Measurements from ENCODE around the gene CUL2. TPM values are rescaled to one million over a fixed set of nuclear protein-coding genes. Genes with fewer than 3 reads are reported as not detected.
A peak's percentile ranks its signal among the peaks of the same experiment; 100 is the strongest.

The CUL2 gene
- total RNA-seq: 10 to 100 TPM; 37.4 to 44.5 TPM

GRCh38 chr10:35090162-35090954 lies at the start of gene CUL2:
CUL2 (minus strand) TSS chr10:35090341; CDS start chr10:35071317, 19,024 bp downstream.
- CTCF ChIA-PET: interaction anchor here (0.9 to 2.3 kb wide), 7 partner anchors 9 to 105 kb away, joined by 3 to 9 read pairs (median 4); no protein-coding TSS in a partner anchor
- H3K27ac Mint-ChIP-seq: peak within 1 kb of the TSS; percentile 96
- H3K27me3 Mint-ChIP-seq: no peaks in the 10 kb centered on the region
- peaks cover 14% of the 10 kb centered on the region for H3K36me3 Mint-ChIP-seq
- H3K4me1 Mint-ChIP-seq: peaks cover 38% of the 10 kb centered on the region
- H3K9me3 Mint-ChIP-seq (ENCODE audit: low read depth): no peaks in the 10 kb centered on the region
- DNase-seq: peak; percentile 93
- peak within 1 kb of the TSS; percentile 87 for H3K4me3 Mint-ChIP-seq
- ATAC-seq: peak; percentile 97

GRCh38 chr10:35136263-35136815 lies 46.2 kb upstream of the CUL2 start:
- Mint-ChIP-seq H3K27me3 (no peaks in the 10 kb centered on the region), H3K4me1 (peaks cover 37% of the 10 kb centered on the region), H3K36me3 (peaks cover 3% of the 10 kb centered on the region), H3K27ac (peak overlapping the region; percentile 90), H3K9me3 (ENCODE audit: low read depth) (no peaks in the 10 kb centered on the region), H3K4me3 (peak overlapping the region; percentile 62)
- peak; percentile 25 for ATAC-seq
- no peak for DNase-seq
- CTCF ChIA-PET: interaction anchor here (2.1 to 12.2 kb wide), 2 partner anchors 9 to 59 kb away, joined by 7 to 208 read pairs; partner anchors contain the start of gene CREM

GRCh38 chr10:35135861-35136260 lies 45.7 kb upstream of the CUL2 start:
- no peaks in the 10 kb centered on the region for H3K27me3 Mint-ChIP-seq
- peak; percentile 73 for DNase-seq
- H3K27ac Mint-ChIP-seq: peak overlapping the region; percentile 90
- peaks cover 3% of the 10 kb centered on the region for H3K36me3 Mint-ChIP-seq
- peaks cover 41% of the 10 kb centered on the region for H3K4me1 Mint-ChIP-seq
- peak overlapping the region; percentile 62 for H3K4me3 Mint-ChIP-seq
- CTCF ChIA-PET: interaction anchor here (2.1 to 12.2 kb wide), 3 partner anchors 9 to 81 kb away, joined by 5 to 208 read pairs (median 7); partner anchors contain the start of gene CREM
- ATAC-seq: peak; percentile 24
- no peaks in the 10 kb centered on the region for H3K9me3 Mint-ChIP-seq (ENCODE audit: low read depth)

- Mint-ChIP-seq H3K4me3 (peak overlapping the region; percentile 12), H3K9me3 (ENCODE audit: low read depth) (no peaks in the 10 kb centered on the region)
These were observed 43.4 kb upstream of the CUL2 start for GRCh38 chr10:35133586-35133985.

GRCh38 chr10:35132727-35133126 lies 42.6 kb upstream of the CUL2 start:
- CTCF ChIA-PET: interaction anchor here (1.1 to 12.2 kb wide), 7 partner anchors 10 to 84 kb away, joined by 3 to 208 read pairs (median 5); no protein-coding TSS in a partner anchor

More at GRCh38 chr10:35133586-35133985, 43.4 kb upstream of the CUL2 start:
- peaks cover 59% of the 10 kb centered on the region for H3K4me1 Mint-ChIP-seq
- DNase-seq (no peak), ATAC-seq (no peak)
- no peaks in the 10 kb centered on the region for H3K27me3 Mint-ChIP-seq
- peaks cover 8% of the 10 kb centered on the region for H3K36me3 Mint-ChIP-seq
- peak overlapping the region; percentile 91 for H3K27ac Mint-ChIP-seq
- CTCF ChIA-PET: interaction anchor here (1.1 to 12.2 kb wide), 5 partner anchors 10 to 83 kb away, joined by 3 to 208 read pairs (median 10); no protein-coding TSS in a partner anchor

GRCh38 chr10:35130663-35131062 lies 40.5 kb upstream of the CUL2 start:
- Mint-ChIP-seq H3K4me3 (peak overlapping the region; percentile 82), H3K9me3 (ENCODE audit: low read depth) (no peaks in the 10 kb centered on the region), H3K27me3 (no peaks in the 10 kb centered on the region), H3K27ac (peak overlapping the region; percentile 91), H3K4me1 (peaks cover 53% of the 10 kb centered on the region), H3K36me3 (peaks cover 14% of the 10 kb centered on the region)
- CTCF ChIA-PET: interaction anchor here (6.7 to 12.2 kb wide), 2 partner anchors 64 to 87 kb away, joined by 64 to 208 read pairs; no protein-coding TSS in a partner anchor
- no peak for ATAC-seq
- no peak for DNase-seq

More at GRCh38 chr10:35132727-35133126, 42.6 kb upstream of the CUL2 start:
- H3K27me3 Mint-ChIP-seq: no peaks in the 10 kb centered on the region
- H3K27ac Mint-ChIP-seq: peak overlapping the region; percentile 91
- H3K4me3 Mint-ChIP-seq: peak overlapping the region; percentile 82
- no peaks in the 10 kb centered on the region for H3K9me3 Mint-ChIP-seq (ENCODE audit: low read depth)
- DNase-seq (no peak), ATAC-seq (no peak)
- peaks cover 12% of the 10 kb centered on the region for H3K36me3 Mint-ChIP-seq
- H3K4me1 Mint-ChIP-seq: peaks cover 61% of the 10 kb centered on the region

GRCh38 chr10:35129185-35129674 lies 39.1 kb upstream of the CUL2 start:
- no peak for ATAC-seq
- no peaks in the 10 kb centered on the region for H3K9me3 Mint-ChIP-seq (ENCODE audit: low read depth)
- H3K27me3 Mint-ChIP-seq: no peaks in the 10 kb centered on the region
- no peak for DNase-seq
- peak overlapping the region; percentile 95 for H3K27ac Mint-ChIP-seq
- H3K4me1 Mint-ChIP-seq: peaks cover 52% of the 10 kb centered on the region
- CTCF ChIA-PET: interaction anchor here (1.0 to 12.2 kb wide), 5 partner anchors 66 to 89 kb away, joined by 4 to 208 read pairs (median 22); no protein-coding TSS in a partner anchor
- peaks cover 14% of the 10 kb centered on the region for H3K36me3 Mint-ChIP-seq
- peak overlapping the region; percentile 97 for H3K4me3 Mint-ChIP-seq

GRCh38 chr10:35127289-35127891 lies 37.2 kb upstream of the CUL2 start:
- H3K9me3 Mint-ChIP-seq (ENCODE audit: low read depth): no peaks in the 10 kb centered on the region
- ATAC-seq: peak; percentile 17
- CTCF ChIA-PET: interaction anchor here (1.3 to 12.2 kb wide), 10 partner anchors 8 to 226 kb away, joined by 3 to 208 read pairs (median 7); no protein-coding TSS in a partner anchor
- no peaks in the 10 kb centered on the region for H3K27me3 Mint-ChIP-seq
- peak overlapping the region; percentile 95 for H3K27ac Mint-ChIP-seq
- peaks cover 46% of the 10 kb centered on the region for H3K4me1 Mint-ChIP-seq
- H3K36me3 Mint-ChIP-seq: peaks cover 14% of the 10 kb centered on the region
- peak; percentile 79 for DNase-seq
- H3K4me3 Mint-ChIP-seq: peak overlapping the region; percentile 97

- DNase-seq (peak; percentile 99), ATAC-seq (peak; percentile 79)
- H3K27ac Mint-ChIP-seq: peak within 1 kb of the TSS; percentile 95
- H3K27me3 Mint-ChIP-seq: no peaks in the 10 kb centered on the region
- H3K4me1 Mint-ChIP-seq: peaks cover 46% of the 10 kb centered on the region
- CTCF ChIA-PET: interaction anchor here (0.7 to 12.2 kb wide), 16 partner anchors 8 to 226 kb away, joined by 3 to 208 read pairs (median 6); partner anchors contain the start of gene CUL2
- H3K9me3 Mint-ChIP-seq (ENCODE audit: low read depth): no peaks in the 10 kb centered on the region
- peaks cover 14% of the 10 kb centered on the region for H3K36me3 Mint-ChIP-seq
- peak within 1 kb of the TSS; percentile 97 for H3K4me3 Mint-ChIP-seq
These were observed 36.6 kb upstream of the CUL2 start, which contains the start of gene CREM for GRCh38 chr10:35126530-35127288. CREM (plus strand) TSS chr10:35126846; CDS start chr10:35137836, 10,990 bp downstream.

- peak overlapping the region; percentile 95 for H3K27ac Mint-ChIP-seq
- CTCF ChIA-PET: interaction anchor here (0.7 to 12.2 kb wide), 15 partner anchors 9 to 227 kb away, joined by 3 to 208 read pairs (median 5); partner anchors contain the start of gene CUL2
- no peak for ATAC-seq
- H3K4me1 Mint-ChIP-seq: peaks cover 44% of the 10 kb centered on the region
- no peaks in the 10 kb centered on the region for H3K27me3 Mint-ChIP-seq
- H3K4me3 Mint-ChIP-seq: peak overlapping the region; percentile 97
- H3K36me3 Mint-ChIP-seq: peaks cover 14% of the 10 kb centered on the region
- H3K9me3 Mint-ChIP-seq (ENCODE audit: low read depth): no peaks in the 10 kb centered on the region
- no peak for DNase-seq
These were observed 36.0 kb upstream of the CUL2 start for GRCh38 chr10:35126062-35126529.

- Mint-ChIP-seq H3K9me3 (ENCODE audit: low read depth) (no peaks in the 10 kb centered on the region), H3K4me1 (peaks cover 32% of the 10 kb centered on the region), H3K27ac (peak overlapping the region; percentile 39), H3K27me3 (no peaks in the 10 kb centered on the region), H3K36me3 (peaks cover 14% of the 10 kb centered on the region), H3K4me3 (no peak overlapping the region)
- DNase-seq: no peak
- CTCF ChIA-PET: interaction anchor here (6.7 to 12.2 kb wide), 2 partner anchors 70 to 93 kb away, joined by 64 to 208 read pairs; no protein-coding TSS in a partner anchor
- no peak for ATAC-seq
These were observed 34.4 kb upstream of the CUL2 start for GRCh38 chr10:35124540-35124939.

GRCh38 chr10:35119378-35119777 lies 29.2 kb upstream of the CUL2 start:
- Mint-ChIP-seq H3K27me3 (peaks cover 10% of the 10 kb centered on the region), H3K9me3 (ENCODE audit: low read depth) (no peaks in the 10 kb centered on the region), H3K4me3 (no peak overlapping the region), H3K36me3 (no peaks in the 10 kb centered on the region), H3K27ac (no peak overlapping the region), H3K4me1 (peaks cover 13% of the 10 kb centered on the region)
- DNase-seq (no peak), ATAC-seq (no peak)
- CTCF ChIA-PET: interaction anchor here (0.5 to 8.8 kb wide), 15 partner anchors 17 to 516 kb away, joined by 3 to 111 read pairs (median 4); partner anchors contain the start of gene CUL2

Measured in activated CD8-positive, alpha-beta memory T cell treated with anti-CD3 and anti-CD28 coated beads, Interleukin-2, amount 10 ng/mL, durations not matched to agents 7 days and 5 days (primary cell).